Kidney (tissue), 14 donors: ENCODE results near the gene SERPINE2. TPM values are rescaled to one million over a fixed set of nuclear protein-coding genes. Genes with fewer than 3 reads are reported as not detected.

ENCODE experiments used
- DNase-seq, 5 donors: peaks; one replicate each; pipeline ENCODE4 v3.0.0-alpha.2; 2013 to 2020
- FAIRE-seq: peaks from 2 replicates; lab custom pipeline; 2012; peaks lifted over from hg19 to GRCh38; lab: Jason Lieb, UNC
- H3K27ac ChIP-seq, 2 donors: one replicate each; pipeline ENCODE4 v1.7.0; 2013; ENCODE audit warnings: low read depth in 2 of 2, low read length in 2 of 2, inconsistent platforms in 1 of 2
- H3K27me3 ChIP-seq: one replicate; pipeline ENCODE4 v1.7.1; 2013; ENCODE audit warnings: low read length, inconsistent platforms; ENCODE audit not compliant: control insufficient read depth, insufficient read depth
- H3K36me3 ChIP-seq, 3 donors: one replicate each; pipeline versions ENCODE4 v1.7.0 to v1.7.1; 2013; ENCODE audit warnings: low read length in 3 of 3, control low read depth in 1 of 3, inconsistent platforms in 1 of 3; ENCODE audit not compliant: insufficient read depth in 3 of 3, control insufficient read depth in 2 of 3
- H3K4me1 ChIP-seq, 3 donors: one replicate each; pipeline versions ENCODE4 v1.7.0 to v1.7.1; 2013; ENCODE audit warnings: low read length in 3 of 3, inconsistent platforms in 1 of 3, low read depth in 1 of 3; ENCODE audit not compliant: control insufficient read depth in 2 of 3, insufficient read depth in 2 of 3
- H3K4me3 ChIP-seq, 3 donors: one replicate each; pipeline versions ENCODE4 v1.7.0 to v1.8.1; 2013; ENCODE audit warnings: low read length in 3 of 3, control low read depth in 1 of 3, inconsistent platforms in 1 of 3
- H3K9ac ChIP-seq, 3 donors: one replicate each; pipeline versions ENCODE4 v1.7.0 to v1.7.1; 2013; ENCODE audit warnings: low read length in 3 of 3, control low read depth in 1 of 3, inconsistent platforms in 1 of 3
- H3K9me3 ChIP-seq, 3 donors: one replicate each; pipeline versions ENCODE4 v1.7.0 to v1.7.1; 2013; ENCODE audit warnings: low read length in 3 of 3, control low read depth in 1 of 3, inconsistent platforms in 1 of 3; ENCODE audit not compliant: control insufficient read depth in 2 of 3, insufficient read depth in 1 of 3
- CTCF ChIP-seq: IDR thresholded peaks from 3 replicates; pipeline ENCODE4 v1.5.1; 2012; ENCODE audit warnings: mild to moderate bottlenecking, moderate library complexity, borderline replicate concordance; ENCODE audit not compliant: insufficient read depth; ENCODE audit errors: extremely low read depth
- intact Hi-C: fragments of 100-400 bp; cut with DNase I; formaldehyde crosslinking; loops from one replicate; pipeline ENCODE4 v1.11.1; 2022
- polyA plus RNA-seq: library from polyadenylated mRNA; stranded (reverse); fragments of 350-450 nt; fragmentation: Illumina TruSeq; extraction: RNeasy Lipid Tissue Mini Kit (QIAGEN cat#74804); gene quantifications from one replicate; pipeline ENCODE4 v1.2.3, GENCODE V29; 2014; ENCODE audit warnings: low read depth, low replicate concordance; ENCODE audit not compliant: insufficient read depth
- total RNA-seq: library from RNA; stranded (reverse); fragmentation: NEBNext Ultra II Directional; extraction: Animal tissue kit (Norgen Biotek cat#: 25700); gene quantifications from one replicate; pipeline ENCODE4 v1.2.1, GENCODE V29; 2021
- donor health status: control.
- donor health status: control.
- donor health status: control.
- donor health status: control.
- donor health status: control.
- donor health status: DM: yes; HTN: yes; CAD: no.
- donor health status: Normal renal cell carcinoma (clear cell type).

The SERPINE2 gene
- total and polyA plus RNA-seq, 2 donors from 2014 or later: 27.3 to 29.2 TPM

- TF ChIP-seq CTCF: no peak
- FAIRE-seq (no peak), DNase-seq (peak in 1 of 5 donors; percentile 88)
- Histone ChIP-seq H3K36me3 (no peaks in the 10 kb centered on the region), H3K27me3 (no peaks in the 10 kb centered on the region), H3K4me3 (no peak overlapping the region), H3K4me1 (peaks cover 0 to 8% (median 4%) of the 10 kb centered on the region in 3 donors), H3K9me3 (peaks cover 0 to 7% (median 0%) of the 10 kb centered on the region in 3 donors), H3K9ac (no peak overlapping the region), H3K27ac (peak overlapping the region in 1 of 2 donors; percentile 47)
- intact Hi-C loops: no loop called here
Measured at GRCh38 chr2:223930103-223930976, 108.7 kb downstream of the SERPINE2 start.

- DNase-seq: no peak
- intact Hi-C loops: no loop called here
- Histone ChIP-seq H3K27ac (no peak overlapping the region), H3K27me3 (no peaks in the 10 kb centered on the region), H3K4me3 (no peak overlapping the region), H3K36me3 (no peaks in the 10 kb centered on the region), H3K9ac (no peak overlapping the region), H3K4me1 (peaks cover 0 to 8% (median 4%) of the 10 kb centered on the region in 3 donors), H3K9me3 (peaks cover 0 to 7% (median 0%) of the 10 kb centered on the region in 3 donors)
- TF ChIP-seq CTCF: no peak
- no peak for FAIRE-seq
Measured at GRCh38 chr2:223929571-223930102, 109.4 kb downstream of the SERPINE2 start.

GRCh38 chr2:223928113-223929006 is 110.7 kb downstream of the SERPINE2 start:
- no peaks in the 10 kb centered on the region for H3K27me3 ChIP-seq
- DNase-seq (no peak), FAIRE-seq (no peak)
- intact Hi-C loops: no loop called here
- H3K9me3 ChIP-seq: peaks cover 0 to 7% (median 0%) of the 10 kb centered on the region in 3 donors
- TF ChIP-seq CTCF: no peak
- no peaks in the 10 kb centered on the region for H3K36me3 ChIP-seq
- H3K27ac ChIP-seq: no peak overlapping the region
- H3K4me1 ChIP-seq: peaks cover 0 to 8% (median 4%) of the 10 kb centered on the region in 3 donors
- no peak overlapping the region for H3K4me3 ChIP-seq
- no peak overlapping the region for H3K9ac ChIP-seq
